Posterior cingulate gyrus (tissue), 11 donors: Measurements from ENCODE around the gene ACD.

Source experiments
- DNase-seq, 10 donors: peaks; one replicate each; pipeline versions ENCODE4 v3.0.0 to v3.0.0-alpha.2; 2020 to 2021; ENCODE audit warnings: mixed read lengths in 3 of 10
- intact Hi-C: fragments of 100-400 bp; cut with DNase I; formaldehyde crosslinking; loops from one replicate; pipeline ENCODE4 v1.15.1; 2023

Gene ACD

GRCh38 chr16:67664258-67664657 lies 4.2 kb upstream of the ACD start:
- intact Hi-C loops, result loop anchor here (10.0 kb wide), 1 partner anchor 181 kb away; the partner anchor contains the start of genes CENPT, NUTF2 and THAP11
- no peak for DNase-seq

GRCh38 chr16:67663877-67664222 lies 3.8 kb upstream of the ACD start:
- DNase-seq, result no peak
- intact Hi-C loops, result loop anchor here (10.0 kb wide), 1 partner anchor 181 kb away; the partner anchor contains the start of genes CENPT, NUTF2 and THAP11

GRCh38 chr16:67663151-67663876 lies 3.3 kb upstream of the ACD start:
- intact Hi-C loops, result loop anchor here (10.0 kb wide), 1 partner anchor 181 kb away; the partner anchor contains the start of genes CENPT, NUTF2 and THAP11
- DNase-seq, result peak in 3 of 10 donors; percentile 56 to 92 (median 85)

- DNase-seq, result no peak
- intact Hi-C loops, result loop anchor here (10.0 kb wide), 1 partner anchor 182 kb away; the partner anchor contains the start of genes CENPT, NUTF2 and THAP11
These were observed 2.6 kb upstream of the ACD start for GRCh38 chr16:67662653-67663010.

- peak in 1 of 10 donors; percentile 75 for DNase-seq
- intact Hi-C loops, result loop anchor here (10.0 kb wide), 1 partner anchor 183 kb away; the partner anchor contains the start of genes CENPT, NUTF2 and THAP11
These were observed 2.0 kb upstream of the ACD start for GRCh38 chr16:67661886-67662652.

- DNase-seq, result peak in 1 of 10 donors; percentile 85
- intact Hi-C loops, result loop anchor here (10.0 kb wide), 1 partner anchor 184 kb away; the partner anchor contains the start of genes CENPT, NUTF2 and THAP11
These were observed 1.2 kb upstream of the ACD start for GRCh38 chr16:67661101-67661761.

GRCh38 chr16:67660564-67661028 lies 536 bp upstream of the ACD start, which contains the start of gene PARD6A:
Gene PARD6A (plus strand): TSS chr16:67660960. CDS start chr16:67661039, 79 bp downstream.
- intact Hi-C loops, result loop anchor here (1.0 to 10.0 kb wide), 2 partner anchors 98 to 184 kb away; partner anchors contain the start of genes CENPT, CTCF, NUTF2 and THAP11
- DNase-seq, result peak; percentile 86 to 100 (median 97)

- intact Hi-C loops, result no loop called here
- DNase-seq, result peak in 1 of 10 donors; percentile 78
These were observed 998 bp downstream of the ACD start for GRCh38 chr16:67658849-67659674.

- intact Hi-C loops, result no loop called here
- DNase-seq, result peak in 1 of 10 donors; percentile 61
These were observed 2.1 kb downstream of the ACD start for GRCh38 chr16:67657751-67658518.

GRCh38 chr16:67657017-67657608 lies 2.9 kb downstream of the ACD start:
- intact Hi-C loops, result no loop called here
- DNase-seq, result no peak

GRCh38 chr16:67656344-67657016 lies 3.6 kb downstream of the ACD start:
- DNase-seq, result peak in 3 of 10 donors; percentile 11 to 70 (median 50)

GRCh38 chr16:67655363-67655762 lies 4.7 kb downstream of the ACD start:
- intact Hi-C loops, result no loop called here
- DNase-seq, result no peak

More at GRCh38 chr16:67656344-67657016, 3.6 kb downstream of the ACD start:
- intact Hi-C loops, result no loop called here

- peak in 3 of 10 donors; percentile 48 to 91 (median 86) for DNase-seq
- intact Hi-C loops, result no loop called here
These were observed 5.6 kb downstream of the ACD start for GRCh38 chr16:67654403-67654911.

GRCh38 chr16:67653789-67654402 lies 6.2 kb downstream of the ACD start:
- no peak for DNase-seq
- intact Hi-C loops, result no loop called here

- intact Hi-C loops, result no loop called here
- peak in 2 of 10 donors; percentile 85 to 92 for DNase-seq
These were observed 6.8 kb downstream of the ACD start for GRCh38 chr16:67653128-67653788.

GRCh38 chr16:67652578-67653127 lies 7.4 kb downstream of the ACD start:
- intact Hi-C loops, result no loop called here
- peak in 2 of 10 donors; percentile 83 to 87 for DNase-seq
